ENCODE results near the gene FITM2.

- TF ChIP-seq EP300 (IDR thresholded peaks at IDR 0.05; ENCODE audit: borderline replicate concordance in 1 of 2, control insufficient read depth in 1 of 2, low read depth in 2 of 2, low read length in 2 of 2) (no peak), ZBTB4 (CRISPR knock-in tag; IDR thresholded peaks at IDR 0.05) (no peak)
These were observed 23.7 kb upstream of the FITM2 start for GRCh38 chr20:44334709-44335108.

Measured in GM12878 (cell line).